G401.6 (cell line): ENCODE data around the gene SWI5.
"Not testable (repeated sequence)": the region's sequence is repeated elsewhere in the genome, so short reads cannot be mapped to it uniquely, and the experiment has no call there.

Source experiments
- FAIRE-seq: peaks from 2 replicates; lab custom pipeline; 2012; peaks lifted over from hg19 to GRCh38; lab: Jason Lieb, UNC

SWI5 gene

GRCh38 chr9:128279088-128280073, 3.3 kb downstream of the SWI5 start:
- FAIRE-seq: not testable (repeated sequence)

GRCh38 chr9:128280084-128280622, 4.1 kb downstream of the SWI5 start:
- FAIRE-seq: no peak

- no peak for FAIRE-seq
These were observed 6.4 kb downstream of the SWI5 start for GRCh38 chr9:128282500-128282899.

GRCh38 chr9:128285033-128285784, 9.1 kb downstream of the SWI5 start:
- no peak for FAIRE-seq

GRCh38 chr9:128286440-128286839, 10.4 kb downstream of the SWI5 start:
- FAIRE-seq: no peak

- no peak for FAIRE-seq
These were observed 12.4 kb downstream of the SWI5 start for GRCh38 chr9:128288273-128289004.

GRCh38 chr9:128292009-128292408, 15.9 kb downstream of the SWI5 start:
- FAIRE-seq: no peak

- FAIRE-seq: no peak
These were observed 17.0 kb downstream of the SWI5 start for GRCh38 chr9:128293091-128293490.

- FAIRE-seq: no peak
These were observed 18.1 kb downstream of the SWI5 start for GRCh38 chr9:128294142-128294541.

GRCh38 chr9:128296340-128297220, 20.5 kb downstream of the SWI5 start:
- FAIRE-seq: no peak

- FAIRE-seq: no peak
These were observed 21.2 kb downstream of the SWI5 start for GRCh38 chr9:128297221-128297773.

- FAIRE-seq: no peak
These were observed 22.7 kb downstream of the SWI5 start for GRCh38 chr9:128298535-128299482.

- FAIRE-seq: no peak
These were observed 28.3 kb downstream of the SWI5 start for GRCh38 chr9:128304136-128304970.

GRCh38 chr9:128304971-128305288, 28.9 kb downstream of the SWI5 start:
- FAIRE-seq: no peak

GRCh38 chr9:128309551-128309950, 33.5 kb downstream of the SWI5 start:
- FAIRE-seq: no peak

- no peak for FAIRE-seq
These were observed 34.4 kb downstream of the SWI5 start for GRCh38 chr9:128310461-128310860.

- FAIRE-seq: no peak
These were observed 38.6 kb downstream of the SWI5 start for GRCh38 chr9:128314697-128315096.

GRCh38 chr9:128316421-128316820, 40.3 kb downstream of the SWI5 start:
- FAIRE-seq: no peak

GRCh38 chr9:128317629-128318028, 41.6 kb downstream of the SWI5 start:
- no peak for FAIRE-seq
